Measurements from ENCODE around the gene DUSP16. TPM values are rescaled to one million over a fixed set of nuclear protein-coding genes. Genes with fewer than 3 reads are reported as not detected.
A peak's percentile ranks its signal among the peaks of the same experiment; 100 is the strongest.
"Not testable (repeated sequence)": the region's sequence is repeated elsewhere in the genome, so short reads cannot be mapped to it uniquely, and the experiment has no call there.

The DUSP16 gene
- total RNA-seq, 4 donors from 2014 or later = 15.3 to 29.0 (median 25.0) TPM

GRCh38 chr12:12586879-12587675 is 24.4 kb upstream of the DUSP16 start:
- no peak for TF ChIP-seq CTCF (IDR thresholded peaks at IDR 0.05)
- TF ChIP-seq POLR2A (IDR thresholded peaks at IDR 0.05) = no peak
- no peak overlapping the region for H3K4me3 ChIP-seq (ENCODE audit: low read depth, poor library complexity, severe bottlenecking)
- intact Hi-C loops (cut with DNase I; ENCODE audit: low total_unique reads) = no loop called here
- 52 to 60% methylated on average over 8 of the region's 8 CpGs for whole genome bisulfite sequencing, 2 donors
- peak in 1 of 2 donors; percentile 62 for DNase-seq (ENCODE audit: low spot score in 2 of 2)

GRCh38 chr12:12585115-12585863 is 22.6 kb upstream of the DUSP16 start:
- no peak overlapping the region for H3K4me3 ChIP-seq (ENCODE audit: low read depth, poor library complexity, severe bottlenecking)
- intact Hi-C loops (cut with DNase I; ENCODE audit: low total_unique reads) = no loop called here
- no peak for TF ChIP-seq CTCF (IDR thresholded peaks at IDR 0.05)
- DNase-seq (ENCODE audit: low spot score in 2 of 2) = no peak
- 79 to 84% methylated on average over 2 of the region's 2 CpGs for WGBS, 2 donors

- intact Hi-C loops (cut with DNase I; ENCODE audit: low total_unique reads) = no loop called here
- TF ChIP-seq POLR2A (IDR thresholded peaks at IDR 0.05) (no peak), CTCF (IDR thresholded peaks at IDR 0.05) (no peak)
- no peak for DNase-seq (ENCODE audit: low spot score in 2 of 2)
- 80% methylated on average over 5 of the region's 5 CpGs for WGBS, 2 donors
- no peak overlapping the region for H3K4me3 ChIP-seq (ENCODE audit: low read depth, poor library complexity, severe bottlenecking)
These were observed 21.0 kb upstream of the DUSP16 start for GRCh38 chr12:12583510-12584178.

- DNase-seq (ENCODE audit: low spot score in 2 of 2) = no peak
- intact Hi-C loops (cut with DNase I; ENCODE audit: low total_unique reads) = no loop called here
- TF ChIP-seq POLR2A (IDR thresholded peaks at IDR 0.05) (no peak), CTCF (IDR thresholded peaks at IDR 0.05) (no peak)
- 68 to 78% methylated on average over 6 of the region's 6 CpGs for WGBS, 2 donors
- H3K4me3 ChIP-seq (ENCODE audit: low read depth, poor library complexity, severe bottlenecking) = no peak overlapping the region
These were observed 20.2 kb upstream of the DUSP16 start for GRCh38 chr12:12582895-12583303.

GRCh38 chr12:12582193-12582881 is 19.7 kb upstream of the DUSP16 start:
- no peak overlapping the region for H3K4me3 ChIP-seq (ENCODE audit: low read depth, poor library complexity, severe bottlenecking)
- WGBS, 2 donors = 85 to 86% methylated on average over 4 of the region's 4 CpGs
- TF ChIP-seq POLR2A (IDR thresholded peaks at IDR 0.05) (no peak), CTCF (IDR thresholded peaks at IDR 0.05) (no peak)
- intact Hi-C loops (cut with DNase I; ENCODE audit: low total_unique reads) = no loop called here
- DNase-seq (ENCODE audit: low spot score in 2 of 2) = no peak

- 90% methylated on average over 1 of the region's 1 CpG for WGBS, 2 donors
- DNase-seq (ENCODE audit: low spot score in 2 of 2); H3K4me3 ChIP-seq (ENCODE audit: low read depth, poor library complexity, severe bottlenecking); intact Hi-C loops (cut with DNase I; ENCODE audit: low total_unique reads): not testable (repeated sequence)
These were observed 18.1 kb upstream of the DUSP16 start for GRCh38 chr12:12580716-12581115.

Data from lower leg skin (tissue), 4 donors.